ENCODE data around the gene ATG13. TPM values are rescaled to one million over a fixed set of nuclear protein-coding genes. Genes with fewer than 3 reads are reported as not detected.

The ATG13 gene
- total and polyA plus RNA-seq, 10 donors = 14.9 to 111 (median 81.9) TPM

GRCh38 chr11:46618837-46619236, 1.5 kb downstream of the ATG13 start:
- peak overlapping the region in 5 of 8 donors; percentile 78 to 97 (median 90) for H3K4me3 ChIP-seq
- H3K4me1 ChIP-seq = peaks cover 14 to 82% (median 53%) of the 10 kb centered on the region in 6 donors
- intact Hi-C loops (cut with DNase I; ENCODE audit: low total_unique reads) = no loop called here
- peak overlapping the region in 1 of 8 donors; percentile 99 for H3K27ac ChIP-seq
- WGBS, 5 donors = 79 to 87% (median 82%) methylated on average over 6 of the region's 6 CpGs
- H3K27me3 ChIP-seq (replicated peaks in 1 of 7) = no peaks in the 10 kb centered on the region
- no peaks in the 10 kb centered on the region for H3K9me3 ChIP-seq
- no peak for DNase-seq
- no peak for TF ChIP-seq CTCF (IDR thresholded peaks at IDR 0.05 in 8 of 11, conservative IDR thresholded peaks at IDR 0.05 in 3 of 11)
- no peak for TF ChIP-seq POLR2A (IDR thresholded peaks at IDR 0.05)
- TF ChIP-seq POLR2AphosphoS5 (IDR thresholded peaks at IDR 0.05) = no peak
- H3K36me3 ChIP-seq = peaks cover 0 to 45% (median 19%) of the 10 kb centered on the region in 6 donors

- no peak for TF ChIP-seq POLR2A (IDR thresholded peaks at IDR 0.05)
- no peak for TF ChIP-seq POLR2AphosphoS5 (IDR thresholded peaks at IDR 0.05)
- TF ChIP-seq CTCF (IDR thresholded peaks at IDR 0.05 in 8 of 11, conservative IDR thresholded peaks at IDR 0.05 in 3 of 11) = no peak
- H3K27ac ChIP-seq = no peak overlapping the region
- 90 to 98% (median 95%) methylated on average over 3 of the region's 3 CpGs for WGBS, 5 donors
- intact Hi-C loops (cut with DNase I; ENCODE audit: low total_unique reads) = no loop called here
- H3K4me1 ChIP-seq = peaks cover 0 to 30% (median 12%) of the 10 kb centered on the region in 6 donors
- no peak overlapping the region for H3K4me3 ChIP-seq
- H3K27me3 ChIP-seq (replicated peaks in 1 of 7) = no peaks in the 10 kb centered on the region
- DNase-seq = no peak
- no peaks in the 10 kb centered on the region for H3K9me3 ChIP-seq
- peaks cover 0 to 100% (median 68%) of the 10 kb centered on the region in 6 donors for H3K36me3 ChIP-seq
Measured at GRCh38 chr11:46625406-46625805, 8.1 kb downstream of the ATG13 start.

GRCh38 chr11:46628961-46629360, 11.6 kb downstream of the ATG13 start:
- Histone ChIP-seq H3K27ac (no peak overlapping the region), H3K4me1 (peaks cover 0 to 15% (median 0%) of the 10 kb centered on the region in 6 donors), H3K9me3 (no peaks in the 10 kb centered on the region), H3K36me3 (peaks cover 0 to 98% (median 70%) of the 10 kb centered on the region in 6 donors), H3K4me3 (no peak overlapping the region), H3K27me3 (replicated peaks in 1 of 7) (no peaks in the 10 kb centered on the region)
- WGBS, 5 donors = 86 to 97% (median 93%) methylated on average over 6 of the region's 6 CpGs
- intact Hi-C loops (cut with DNase I; ENCODE audit: low total_unique reads) = no loop called here
- DNase-seq = no peak
- TF ChIP-seq CTCF (IDR thresholded peaks at IDR 0.05 in 8 of 11, conservative IDR thresholded peaks at IDR 0.05 in 3 of 11) (no peak), POLR2A (IDR thresholded peaks at IDR 0.05) (no peak), POLR2AphosphoS5 (IDR thresholded peaks at IDR 0.05) (no peak)

- intact Hi-C loops (cut with DNase I; ENCODE audit: low total_unique reads) = no loop called here
- H3K4me1 ChIP-seq = peaks cover 0 to 15% (median 0%) of the 10 kb centered on the region in 6 donors
Measured at GRCh38 chr11:46630237-46630636, 12.9 kb downstream of the ATG13 start.

More at GRCh38 chr11:46630237-46630636, 12.9 kb downstream of the ATG13 start:
- Histone ChIP-seq H3K4me3 (no peak overlapping the region), H3K9me3 (no peaks in the 10 kb centered on the region), H3K27ac (no peak overlapping the region), H3K27me3 (replicated peaks in 1 of 7) (no peaks in the 10 kb centered on the region), H3K36me3 (peaks cover 0 to 98% (median 62%) of the 10 kb centered on the region in 6 donors)
- 94 to 100% (median 97%) methylated on average over 1 of the region's 1 CpG for WGBS, 5 donors
- TF ChIP-seq CTCF (IDR thresholded peaks at IDR 0.05 in 8 of 11, conservative IDR thresholded peaks at IDR 0.05 in 3 of 11) (no peak), POLR2A (IDR thresholded peaks at IDR 0.05) (no peak), POLR2AphosphoS5 (IDR thresholded peaks at IDR 0.05) (no peak)
- no peak for DNase-seq

Data from spleen (tissue), 11 donors.